Measurements from ENCODE around the gene SPACA6. TPM values are rescaled to one million over a fixed set of nuclear protein-coding genes. Genes with fewer than 3 reads are reported as not detected.

The SPACA6 gene
- total RNA-seq, 2 donors from 2014 or later: 18.4 to 26.8 TPM

GRCh38 chr19:51716925-51717324 is 23.8 kb downstream of the SPACA6 start:
- TF ChIP-seq CTCF (conservative IDR thresholded peaks at IDR 0.05): no peak
- WGBS, 2 experiments (ENCODE audit: insufficient coverage in 1 of 2, insufficient read length in 1 of 2): 89 to 92% methylated on average over 8 to 11 of the region's 11 CpGs
- peaks cover 69% of the 10 kb centered on the region for H3K27me3 Mint-ChIP-seq (ENCODE audit: insufficient read depth)

GRCh38 chr19:51719251-51719988 is 26.3 kb downstream of the SPACA6 start:
- H3K4me3 ChIP-seq (ENCODE audit: low read length): peak overlapping the region; percentile 74
- no peaks in the 10 kb centered on the region for H3K4me1 Mint-ChIP-seq
- H3K36me3 Mint-ChIP-seq (ENCODE audit: low read depth): no peaks in the 10 kb centered on the region
- peak; percentile 70 for DNase-seq
- H3K4me3 Mint-ChIP-seq: peak overlapping the region; percentile 52
- no peaks in the 10 kb centered on the region for H3K9me3 Mint-ChIP-seq
- H3K27ac Mint-ChIP-seq: no peak overlapping the region
- TF ChIP-seq CTCF (conservative IDR thresholded peaks at IDR 0.05): no peak
- no peaks in the 10 kb centered on the region for H3K9me3 ChIP-seq (ENCODE audit: control insufficient read depth, low read length)
- no peaks in the 10 kb centered on the region for H3K36me3 ChIP-seq (ENCODE audit: control insufficient read depth, insufficient read depth, low read length)
- H3K27ac ChIP-seq (ENCODE audit: low read depth, low read length): no peak overlapping the region
- WGBS, 2 experiments (ENCODE audit: insufficient coverage in 1 of 2, insufficient read length in 1 of 2): 4 to 5% methylated on average over 25 to 81 of the region's 83 CpGs
- H3K9ac ChIP-seq (ENCODE audit: extremely low read depth, low read length, poor library complexity, severe bottlenecking): no peak overlapping the region
- H3K4me1 ChIP-seq (ENCODE audit: control insufficient read depth, insufficient read depth, low read length): no peaks in the 10 kb centered on the region
- peaks cover 68% of the 10 kb centered on the region for H3K27me3 ChIP-seq (ENCODE audit: control insufficient read depth, insufficient read depth, low read length, poor library complexity, severe bottlenecking)
- H3K27me3 Mint-ChIP-seq (ENCODE audit: insufficient read depth): peaks cover 78% of the 10 kb centered on the region

More at GRCh38 chr19:51716925-51717324, 23.8 kb downstream of the SPACA6 start:
- no peak overlapping the region for H3K27ac ChIP-seq (ENCODE audit: low read depth, low read length)
- H3K9me3 ChIP-seq (ENCODE audit: control insufficient read depth, low read length): no peaks in the 10 kb centered on the region
- DNase-seq: no peak
- no peaks in the 10 kb centered on the region for H3K4me1 Mint-ChIP-seq
- no peaks in the 10 kb centered on the region for H3K36me3 ChIP-seq (ENCODE audit: control insufficient read depth, insufficient read depth, low read length)
- H3K4me1 ChIP-seq (ENCODE audit: control insufficient read depth, insufficient read depth, low read length): no peaks in the 10 kb centered on the region
- H3K27me3 ChIP-seq (ENCODE audit: control insufficient read depth, insufficient read depth, low read length, poor library complexity, severe bottlenecking): peaks cover 66% of the 10 kb centered on the region
- H3K9ac ChIP-seq (ENCODE audit: extremely low read depth, low read length, poor library complexity, severe bottlenecking): no peak overlapping the region
- H3K27ac Mint-ChIP-seq: no peak overlapping the region
- H3K9me3 Mint-ChIP-seq: no peaks in the 10 kb centered on the region
- no peak overlapping the region for H3K4me3 Mint-ChIP-seq
- H3K4me3 ChIP-seq (ENCODE audit: low read length): no peak overlapping the region
- no peaks in the 10 kb centered on the region for H3K36me3 Mint-ChIP-seq (ENCODE audit: low read depth)

GRCh38 chr19:51721905-51722304 is 28.8 kb downstream of the SPACA6 start:
- TF ChIP-seq CTCF (conservative IDR thresholded peaks at IDR 0.05): no peak
- no peak overlapping the region for H3K27ac ChIP-seq (ENCODE audit: low read depth, low read length)
- no peak overlapping the region for H3K27ac Mint-ChIP-seq
- no peak overlapping the region for H3K4me3 ChIP-seq (ENCODE audit: low read length)
- H3K4me1 ChIP-seq (ENCODE audit: control insufficient read depth, insufficient read depth, low read length): no peaks in the 10 kb centered on the region
- no peaks in the 10 kb centered on the region for H3K36me3 Mint-ChIP-seq (ENCODE audit: low read depth)
- H3K9me3 Mint-ChIP-seq: no peaks in the 10 kb centered on the region
- H3K4me3 Mint-ChIP-seq: no peak overlapping the region
- DNase-seq: no peak
- H3K9me3 ChIP-seq (ENCODE audit: control insufficient read depth, low read length): no peaks in the 10 kb centered on the region
- H3K27me3 Mint-ChIP-seq (ENCODE audit: insufficient read depth): peaks cover 71% of the 10 kb centered on the region
- no peaks in the 10 kb centered on the region for H3K4me1 Mint-ChIP-seq
- WGBS, 2 experiments (ENCODE audit: insufficient coverage in 1 of 2, insufficient read length in 1 of 2): 83 to 92% methylated on average over 4 to 5 of the region's 7 CpGs
- H3K9ac ChIP-seq (ENCODE audit: extremely low read depth, low read length, poor library complexity, severe bottlenecking): no peak overlapping the region
- peaks cover 54% of the 10 kb centered on the region for H3K27me3 ChIP-seq (ENCODE audit: control insufficient read depth, insufficient read depth, low read length, poor library complexity, severe bottlenecking)
- H3K36me3 ChIP-seq (ENCODE audit: control insufficient read depth, insufficient read depth, low read length): no peaks in the 10 kb centered on the region
